ENCODE data around the gene TYROBP. TPM values are rescaled to one million over a fixed set of nuclear protein-coding genes. Genes with fewer than 3 reads are reported as not detected.

TYROBP gene
- polyA plus RNA-seq, 2 of the 4 experiments (the other 2 are of a cell fraction): 0.21 TPM; not detected in 1

GRCh38 chr19:35931161-35931873 lies 23.2 kb upstream of the TYROBP start:
- FAIRE-seq: peak; percentile 100
- POLR2A ChIA-PET: interaction anchor here (0.6 to 1.2 kb wide), 16 partner anchors 13 to 224 kb away, joined by 3 to 14 read pairs (median 3); partner anchors contain the start of genes ALKBH6, APLP1, LIN37 and NFKBID
- no peaks in the 10 kb centered on the region for H3K9me3 ChIP-seq
- H3K4me1 ChIP-seq: peaks cover 15% of the 10 kb centered on the region
- ATAC-seq: peak; percentile 90 to 98
- H3K4me2 ChIP-seq: peak overlapping the region; percentile 93
- WGBS (ENCODE audit: missing lambda C conversion rate): under 1% methylated on average over 45 of the region's 47 CpGs
- peak; percentile 100 for DNase-seq (ENCODE audit: low read depth in 1 of 2, low spot score in 1 of 2)
- peak overlapping the region; percentile 75 to 79 for H3K27ac ChIP-seq
- peak overlapping the region; percentile 39 for H3K4me3 ChIP-seq
- TF ChIP-seq CTCF (IDR thresholded peaks at IDR 0.05) (peak; percentile 100), CBX8 (IDR thresholded peaks at IDR 0.05) (no peak), FOSL2 (IDR thresholded peaks at IDR 0.05) (no peak), FOSL2 (CRISPR knock-in tag; IDR thresholded peaks at IDR 0.05) (no peak), MYC (IDR thresholded peaks at IDR 0.05; ENCODE audit: borderline replicate concordance, low read length) (peak; percentile 97), PHF8 (IDR thresholded peaks at IDR 0.05; ENCODE audit: borderline replicate concordance, low read depth) (peak; percentile 62; the same call in 1 of the 2 replicates), REST (IDR thresholded peaks at IDR 0.05) (peak; percentile 81), ESRRA (IDR thresholded peaks at IDR 0.05; ENCODE audit: borderline replicate concordance, low read length) (peak; percentile 50; the same call in 1 of the 2 replicates), KDM5A (IDR thresholded peaks at IDR 0.05) (no peak), MAZ (IDR thresholded peaks at IDR 0.05; ENCODE audit: borderline replicate concordance, low read depth, low read length) (peak; percentile 75; the same call in 1 of the 2 replicates), ELK1 (IDR thresholded peaks at IDR 0.05; ENCODE audit: low read depth, low read length) (no peak), NR3C1 (IDR thresholded peaks at IDR 0.05) (no peak), USF2 (IDR thresholded peaks at IDR 0.05) (peak; percentile 91), BCL3 (IDR thresholded peaks at IDR 0.05) (peak; percentile 99), KDM1A (IDR thresholded peaks at IDR 0.05; ENCODE audit: low read depth) (no peak), HOXA7 (CRISPR knock-in tag; IDR thresholded peaks at IDR 0.05) (no peak), POLR2A (IDR thresholded peaks at IDR 0.05; ENCODE audit: low read length) (peak; percentile 100), EP300 (IDR thresholded peaks at IDR 0.05) (no peak), MAX (IDR thresholded peaks at IDR 0.05) (peak; percentile 93), CHD2 (IDR thresholded peaks at IDR 0.05; ENCODE audit: low read length, partially characterized antibody) (peak; percentile 94), EHF (CRISPR knock-in tag; IDR thresholded peaks at IDR 0.05) (no peak), JUN (IDR thresholded peaks at IDR 0.05) (peak; percentile 76 to 93; a peak in 3 of 5 replicates), GATA3 (IDR thresholded peaks at IDR 0.05; ENCODE audit: borderline replicate concordance) (no peak), FOSB (CRISPR knock-in tag; IDR thresholded peaks at IDR 0.05) (no peak), E2F6 (IDR thresholded peaks at IDR 0.05; ENCODE audit: borderline replicate concordance, low read depth) (no peak; the same call in 1 of the 2 replicates), SMC3 (IDR thresholded peaks at IDR 0.05) (peak; percentile 100), EHMT2 (IDR thresholded peaks at IDR 0.05; ENCODE audit: low read depth) (no peak), MAFK (IDR thresholded peaks at IDR 0.05; ENCODE audit: partially characterized antibody) (peak; percentile 15), HEYL (CRISPR knock-in tag; IDR thresholded peaks at IDR 0.05) (no peak), RFX5 (IDR thresholded peaks at IDR 0.05) (peak; percentile 18; the same call in 1 of the 2 replicates), RAD21 (conservative IDR thresholded peaks at IDR 0.05 in 1 of 2, IDR thresholded peaks at IDR 0.05 in 1 of 2) (peak; percentile 100)
- CTCF ChIA-PET: interaction anchor here (0.6 to 15.4 kb wide), 78 partner anchors 9 to 425 kb away, joined by 3 to 402 read pairs (median 4); partner anchors contain the start of genes APLP1, KIRREL2, LIN37 and NFKBID
